HFFc6 (cell line): Measurements from ENCODE around the gene NRG4. TPM values are rescaled to one million over a fixed set of nuclear protein-coding genes. Genes with fewer than 3 reads are reported as not detected.

Experiments
- DNase-seq: peaks from one replicate; pipeline ENCODE4 v3.0.0-alpha.2; 2018
- H3K27ac Mint-ChIP-seq: 2 replicates; pipeline ENCODE4 v1.8.0; 2020; ENCODE audit warnings: mild to moderate bottlenecking, mixed read lengths
- H3K27me3 Mint-ChIP-seq: 2 replicates; pipeline ENCODE4 v1.8.0; 2021; ENCODE audit warnings: mild to moderate bottlenecking, moderate library complexity, mixed read lengths; ENCODE audit not compliant: insufficient read depth
- H3K36me3 Mint-ChIP-seq: 2 replicates; pipeline ENCODE4 v1.8.0; 2021; ENCODE audit warnings: low read depth, mixed read lengths
- H3K4me1 Mint-ChIP-seq: 2 replicates; pipeline ENCODE4 v1.8.0; 2020; ENCODE audit warnings: low read depth, mixed read lengths
- H3K4me3 Mint-ChIP-seq: 2 replicates; pipeline ENCODE4 v1.8.0; 2020; ENCODE audit warnings: mild to moderate bottlenecking, moderate library complexity, mixed read lengths
- H3K9me3 Mint-ChIP-seq: 2 replicates; pipeline ENCODE4 v1.8.0; 2020; ENCODE audit warnings: mild to moderate bottlenecking, mixed read lengths
- total RNA-seq, 6 experiments: library from RNA; stranded (reverse); fragmentation: NEBNext Ultra II Directional; extraction: Animal tissue kit (Norgen Biotek cat#: 25700); gene quantifications; 2 replicates in 1 of 6; 3 replicates in 5 of 6; pipeline ENCODE4 v1.2.3, GENCODE V29; 2021
- TF ChIP-seq, protein P1 (sequence below): fragments of 200-600 bp; sonication (generic); IDR thresholded peaks from 2 replicates; pipeline ENCODE4 v1.5.0; 2021; ENCODE audit warnings: antibody characterized with exemption, mild to moderate bottlenecking

The NRG4 gene
- total RNA-seq, 6 experiments from 2014 or later = not detected

DNA sequence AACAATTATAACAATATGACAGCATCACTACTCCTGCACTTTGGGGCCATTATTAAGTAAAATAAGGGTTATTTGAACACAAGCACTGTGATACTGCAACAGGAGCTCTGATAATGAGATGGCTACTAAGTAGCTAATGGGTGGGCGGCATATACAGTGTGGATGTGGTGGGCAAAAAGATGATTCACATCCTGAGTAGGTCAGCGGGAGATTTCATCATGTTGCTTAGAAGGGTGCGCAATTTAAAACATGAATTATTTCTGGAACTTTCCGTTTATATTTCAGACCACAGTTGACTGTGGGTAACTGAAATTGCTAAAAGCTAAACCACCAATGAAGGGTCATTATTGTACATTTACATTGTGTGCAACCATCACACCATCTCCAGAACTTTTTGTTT is 66.3 kb downstream of the NRG4 start:
- Mint-ChIP-seq H3K36me3 (no peaks in the 10 kb centered on the region), H3K27me3 (no peaks in the 10 kb centered on the region; the same call in 1 of the 2 replicates), H3K4me1 (peaks cover 43% of the 10 kb centered on the region), H3K4me3 (no peak overlapping the region), H3K27ac (no peak overlapping the region), H3K9me3 (no peaks in the 10 kb centered on the region)
- peak; percentile 14 for DNase-seq
- TF ChIP-seq, protein P1, sequence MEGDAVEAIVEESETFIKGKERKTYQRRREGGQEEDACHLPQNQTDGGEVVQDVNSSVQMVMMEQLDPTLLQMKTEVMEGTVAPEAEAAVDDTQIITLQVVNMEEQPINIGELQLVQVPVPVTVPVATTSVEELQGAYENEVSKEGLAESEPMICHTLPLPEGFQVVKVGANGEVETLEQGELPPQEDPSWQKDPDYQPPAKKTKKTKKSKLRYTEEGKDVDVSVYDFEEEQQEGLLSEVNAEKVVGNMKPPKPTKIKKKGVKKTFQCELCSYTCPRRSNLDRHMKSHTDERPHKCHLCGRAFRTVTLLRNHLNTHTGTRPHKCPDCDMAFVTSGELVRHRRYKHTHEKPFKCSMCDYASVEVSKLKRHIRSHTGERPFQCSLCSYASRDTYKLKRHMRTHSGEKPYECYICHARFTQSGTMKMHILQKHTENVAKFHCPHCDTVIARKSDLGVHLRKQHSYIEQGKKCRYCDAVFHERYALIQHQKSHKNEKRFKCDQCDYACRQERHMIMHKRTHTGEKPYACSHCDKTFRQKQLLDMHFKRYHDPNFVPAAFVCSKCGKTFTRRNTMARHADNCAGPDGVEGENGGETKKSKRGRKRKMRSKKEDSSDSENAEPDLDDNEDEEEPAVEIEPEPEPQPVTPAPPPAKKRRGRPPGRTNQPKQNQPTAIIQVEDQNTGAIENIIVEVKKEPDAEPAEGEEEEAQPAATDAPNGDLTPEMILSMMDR = no peak

DNA sequence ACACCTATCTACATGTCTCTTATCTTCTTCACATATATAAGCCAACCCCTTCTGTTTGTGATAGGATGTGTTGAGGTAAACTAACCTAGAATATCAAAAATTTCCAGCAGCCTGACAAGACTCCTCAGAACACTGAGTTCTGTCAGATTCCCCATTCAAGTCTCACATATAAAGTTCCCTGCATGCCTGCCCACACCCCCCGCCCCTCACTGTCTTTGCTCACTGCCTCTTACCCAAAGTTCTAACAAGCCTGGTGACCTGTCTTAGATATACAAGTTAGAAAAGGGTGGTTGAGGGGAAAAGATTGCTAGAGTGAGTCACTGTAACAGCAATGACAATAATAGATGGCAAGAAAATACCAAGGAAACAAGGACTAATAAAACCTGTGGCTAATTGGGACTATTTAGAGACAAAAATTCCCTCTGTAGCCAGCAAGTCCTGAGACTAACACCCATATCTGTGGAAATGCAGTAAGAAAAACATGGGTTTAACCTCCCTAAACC is 68.5 kb downstream of the NRG4 start:
- H3K9me3 Mint-ChIP-seq = no peaks in the 10 kb centered on the region
- H3K27ac Mint-ChIP-seq = no peak overlapping the region
- H3K36me3 Mint-ChIP-seq = peaks cover 14% of the 10 kb centered on the region
- H3K27me3 Mint-ChIP-seq = no peaks in the 10 kb centered on the region; the same call in 1 of the 2 replicates
- H3K4me1 Mint-ChIP-seq = peaks cover 43% of the 10 kb centered on the region
- peak; percentile 26 for DNase-seq
- no peak overlapping the region for H3K4me3 Mint-ChIP-seq
- TF ChIP-seq, protein P1 = no peak

DNA sequence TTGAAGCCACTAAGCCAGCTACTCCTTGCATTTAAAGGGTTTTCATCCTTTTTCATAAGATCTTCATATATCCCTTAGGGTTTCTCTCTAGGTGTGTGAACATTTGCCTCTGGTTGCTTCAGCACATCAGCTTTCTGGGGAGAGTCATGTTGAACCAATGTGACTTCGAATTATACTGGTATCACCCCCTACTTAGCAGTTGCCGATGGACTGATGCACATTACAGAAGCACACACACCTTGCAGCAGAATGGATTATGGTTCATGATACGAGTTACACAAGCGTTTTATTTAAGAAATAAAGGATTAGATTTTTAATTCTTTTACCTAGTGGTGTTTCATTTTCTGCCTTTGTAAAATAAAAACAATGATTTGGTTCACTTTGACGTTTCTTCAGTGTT is 69.0 kb downstream of the NRG4 start:
- Mint-ChIP-seq H3K4me3 (no peak overlapping the region), H3K27me3 (no peaks in the 10 kb centered on the region; the same call in 1 of the 2 replicates), H3K36me3 (peaks cover 19% of the 10 kb centered on the region), H3K9me3 (no peaks in the 10 kb centered on the region), H3K4me1 (peaks cover 43% of the 10 kb centered on the region), H3K27ac (no peak overlapping the region)
- TF ChIP-seq, protein P1 = no peak
- DNase-seq = no peak

DNA sequence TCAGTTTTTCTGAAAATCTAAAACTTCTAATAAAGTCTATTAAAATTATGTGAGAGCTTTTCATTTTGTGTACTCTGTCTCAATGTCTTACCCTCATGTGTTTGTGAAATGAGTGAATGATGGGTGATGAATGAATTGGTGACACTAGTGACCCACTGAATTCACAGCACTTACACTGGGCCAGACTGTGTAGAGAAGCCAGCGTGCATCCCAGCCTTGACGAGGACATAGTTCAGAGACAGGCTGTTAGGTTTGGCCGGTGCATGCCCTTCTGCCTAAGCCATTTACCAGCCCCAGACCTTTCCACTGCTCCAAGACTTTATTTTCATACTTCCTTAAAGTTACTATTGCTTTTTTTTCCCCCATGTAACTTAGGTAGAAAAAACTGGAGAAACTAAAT is 69.8 kb downstream of the NRG4 start:
- H3K9me3 Mint-ChIP-seq = no peaks in the 10 kb centered on the region
- TF ChIP-seq, protein P1 = no peak
- H3K4me3 Mint-ChIP-seq = no peak overlapping the region
- peaks cover 27% of the 10 kb centered on the region for H3K36me3 Mint-ChIP-seq
- no peak overlapping the region for H3K27ac Mint-ChIP-seq
- H3K4me1 Mint-ChIP-seq = peaks cover 37% of the 10 kb centered on the region
- H3K27me3 Mint-ChIP-seq = no peaks in the 10 kb centered on the region; the same call in 1 of the 2 replicates
- DNase-seq = no peak

DNA sequence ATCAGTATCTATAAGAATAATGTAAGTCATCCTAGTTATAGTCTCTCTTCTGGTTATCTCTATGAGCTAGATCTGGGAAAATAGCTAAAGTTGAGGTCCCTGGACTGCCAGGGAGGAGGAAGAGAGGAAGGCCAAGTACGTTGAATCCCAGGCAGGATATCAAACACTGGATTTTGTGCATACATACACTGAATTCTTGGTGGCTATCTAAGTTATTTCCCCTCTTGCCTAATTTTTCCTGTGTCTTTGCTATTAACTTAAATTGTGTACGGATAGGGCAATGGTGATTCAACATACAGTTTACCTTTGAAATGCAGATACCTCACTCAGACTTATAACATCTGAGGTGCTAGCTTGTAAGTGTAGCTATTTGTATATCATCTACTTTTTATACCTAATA is 81.4 kb downstream of the NRG4 start:
- H3K27me3 Mint-ChIP-seq = no peaks in the 10 kb centered on the region
- no peaks in the 10 kb centered on the region for H3K9me3 Mint-ChIP-seq
- peaks cover 17% of the 10 kb centered on the region for H3K4me1 Mint-ChIP-seq
- H3K4me3 Mint-ChIP-seq = no peak overlapping the region
- peaks cover 20% of the 10 kb centered on the region for H3K36me3 Mint-ChIP-seq
- H3K27ac Mint-ChIP-seq = no peak overlapping the region
- DNase-seq = no peak
- TF ChIP-seq, protein P1 = no peak
